Vein endothelial cell (primary cell): ENCODE data around the gene DDAH1. TPM values are rescaled to one million over a fixed set of nuclear protein-coding genes. Genes with fewer than 3 reads are reported as not detected.

Source experiments
- small RNA-seq: library from RNA; depleted of rRNA; stranded (forward); fragments of <200 nt; gene quantifications from one replicate; pipeline ENCODE3, GENCODE V24; 2012
- total RNA-seq: library from RNA; depleted of rRNA; stranded (reverse); fragments of >200 nt; gene quantifications from 2 replicates; pipeline ENCODE4 v1.2.3, GENCODE V29; 2012

Gene DDAH1
- total RNA-seq, result 63.7 and 74.5 TPM in 2 replicates

GRCh38 chr1:85465099-85465785, at the start of gene DDAH1:
TSS of gene DDAH1 (minus strand) at chr1:85465159. CDS start at chr1:85465045, 114 bp downstream.

GRCh38 chr1:85276215-85276977, 188.6 kb downstream of the DDAH1 start, which contains the start of gene BCL10:
TSS of gene BCL10 (minus strand) at chr1:85276632. CDS start at chr1:85276352, 280 bp downstream.

Small RNA genes within 50 kb of the gene (small RNA-seq; reads per million reads assigned to genes)
- not detected for gene RF00019

Other genes with a start within 250 kb of the DDAH1 start
- gene C1orf52, start 205.5 kb downstream of the DDAH1 start, total RNA-seq, result 18.1 and 24.5 TPM in 2 replicates
- gene BCL10, start 188.5 kb downstream of the DDAH1 start, total RNA-seq, result 92.1 and 118 TPM in 2 replicates
- 131 and 133 TPM in 2 replicates for gene CCN1, start 115.6 kb upstream of the DDAH1 start, total RNA-seq
- gene ZNHIT6, start 243.3 kb upstream of the DDAH1 start, total RNA-seq, result 13.7 and 19.0 TPM in 2 replicates